Mesendoderm (in vitro differentiated cells): ENCODE results near the gene ASCC2.

Experiments
- DNase-seq: peaks from one replicate; pipeline ENCODE4 v3.0.0; 2013
- H2AK5ac ChIP-seq: 2 replicates; pipeline ENCODE4 v1.6.1; 2013; ENCODE audit warnings: low read length, inconsistent platforms
- H2BK120ac ChIP-seq: 2 replicates; pipeline ENCODE4 v1.6.1; 2013; ENCODE audit warnings: low read depth, mild to moderate bottlenecking, low read length, moderate library complexity, mixed read lengths
- H2BK15ac ChIP-seq: replicated peaks from 2 replicates; pipeline ENCODE4 v1.6.1; 2013; ENCODE audit warnings: low read depth, mild to moderate bottlenecking, moderate library complexity
- H2BK5ac ChIP-seq: 2 replicates; pipeline ENCODE4 v1.6.1; 2013; ENCODE audit warnings: low read length, inconsistent platforms
- H3K18ac ChIP-seq: 2 replicates; pipeline ENCODE4 v1.6.1; 2013; ENCODE audit warnings: mild to moderate bottlenecking, low read length, mixed read lengths
- H3K23ac ChIP-seq: one replicate; pipeline ENCODE4 v1.6.1; 2013; ENCODE audit warnings: low read length
- H3K27ac ChIP-seq: 2 replicates; pipeline ENCODE4 v1.5.1; 2013; ENCODE audit warnings: low read depth, mild to moderate bottlenecking, inconsistent platforms, low read length, moderate library complexity
- H3K27me3 ChIP-seq: 2 replicates; pipeline ENCODE4 v1.6.1; 2013; ENCODE audit warnings: low read length, control low read depth, mild to moderate bottlenecking, inconsistent platforms; ENCODE audit not compliant: insufficient read depth, poor library complexity
- H3K36me3 ChIP-seq: 2 replicates; pipeline ENCODE4 v1.6.1; 2013; ENCODE audit warnings: low read length, inconsistent platforms; ENCODE audit not compliant: control insufficient read depth, insufficient read depth
- H3K4ac ChIP-seq: one replicate; pipeline ENCODE4 v1.6.1; 2013; ENCODE audit warnings: low read depth, mild to moderate bottlenecking, low read length, moderate library complexity
- H3K4me1 ChIP-seq: 2 replicates; pipeline ENCODE4 v1.6.1; 2013; ENCODE audit warnings: low read depth, low read length, inconsistent platforms; ENCODE audit not compliant: control insufficient read depth
- H3K4me2 ChIP-seq: 2 replicates; pipeline ENCODE4 v1.6.1; 2013; ENCODE audit warnings: low read length
- H3K4me3 ChIP-seq: 2 replicates; pipeline ENCODE4 v1.5.1; 2013; ENCODE audit warnings: mild to moderate bottlenecking, low read length
- H3K56ac ChIP-seq: one replicate; pipeline ENCODE4 v1.6.1; 2013; ENCODE audit warnings: low read length
- H3K79me1 ChIP-seq: 2 replicates; pipeline ENCODE4 v1.6.1; 2013; ENCODE audit warnings: low read length, inconsistent platforms
- H3K79me2 ChIP-seq: 2 replicates; pipeline ENCODE4 v1.6.1; 2013; ENCODE audit warnings: mild to moderate bottlenecking, low read length; ENCODE audit not compliant: control insufficient read depth, insufficient read depth
- H3K9ac ChIP-seq: 2 replicates; pipeline ENCODE4 v1.6.1; 2013; ENCODE audit warnings: low read length, inconsistent platforms
- H4K5ac ChIP-seq: one replicate; pipeline ENCODE4 v1.6.1; 2013; ENCODE audit warnings: low read length
- H4K8ac ChIP-seq: one replicate; pipeline ENCODE4 v1.6.1; 2013; ENCODE audit warnings: low read depth, mild to moderate bottlenecking, control low read depth, low read length, moderate library complexity
- WGBS: extraction: QIAGEN DNeasy Blood & Tissue Kit; methylation state at CpG from one replicate; pipeline ENCODE4 v1.1.7; 2013; ENCODE audit warnings: low lambda C conversion rate, missing lambda C conversion rate; ENCODE audit not compliant: insufficient coverage; ENCODE audit errors: extremely low coverage; 5-methylcytosine and 5-hydroxymethylcytosine counted together

ASCC2 gene

DNA sequence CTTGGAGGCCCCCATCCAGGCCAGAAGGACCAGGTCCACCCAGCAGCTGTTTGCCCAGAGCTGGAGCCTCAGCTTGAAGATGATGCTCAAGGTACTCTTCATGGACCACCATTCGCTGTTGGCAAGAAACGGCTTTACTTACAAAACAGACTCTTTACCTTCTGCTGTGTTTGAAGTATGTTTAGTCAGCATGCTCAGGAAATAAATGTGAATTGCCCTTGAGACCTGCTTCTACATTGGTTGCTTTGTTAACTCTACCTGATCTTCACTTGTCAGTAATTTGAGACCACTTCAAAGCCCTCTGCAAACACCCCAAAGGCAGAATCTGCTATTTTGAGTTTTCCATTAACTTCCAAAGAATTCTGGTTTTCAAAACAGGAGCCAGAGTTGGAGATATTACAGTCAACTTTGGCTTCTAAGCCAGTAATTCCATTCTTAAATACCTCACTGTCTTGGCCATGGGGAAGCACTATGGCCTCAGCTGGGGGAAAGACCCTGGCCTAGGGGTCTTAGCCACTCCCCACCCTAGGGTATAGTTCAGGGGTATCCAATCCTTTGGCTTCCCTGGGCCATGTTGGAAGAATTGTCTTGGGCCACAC, 68.3 kb downstream of the ASCC2 start:
- H3K18ac ChIP-seq: no peak overlapping the region
- DNase-seq: no peak
- no peak overlapping the region for H3K27ac ChIP-seq
- no peak overlapping the region for H2BK120ac ChIP-seq
- H3K9ac ChIP-seq: no peak overlapping the region
- no peaks in the 10 kb centered on the region for H3K27me3 ChIP-seq
- H3K4me1 ChIP-seq: peaks cover 4% of the 10 kb centered on the region
- no peak overlapping the region for H3K4me3 ChIP-seq
- peaks cover 10% of the 10 kb centered on the region for H3K79me2 ChIP-seq
- H3K36me3 ChIP-seq: no peaks in the 10 kb centered on the region
- H3K4me2 ChIP-seq: no peak overlapping the region
- H4K5ac ChIP-seq: no peak overlapping the region
- no peak overlapping the region for H3K56ac ChIP-seq
- H2BK5ac ChIP-seq: no peak overlapping the region
- no peak overlapping the region for H2AK5ac ChIP-seq
- no peak overlapping the region for H3K4ac ChIP-seq
- H4K8ac ChIP-seq: no peak overlapping the region
- peaks cover 9% of the 10 kb centered on the region for H3K79me1 ChIP-seq
- no CpG with 5 or more reads among the region's 2 CpGs for WGBS
- H3K23ac ChIP-seq: no peak overlapping the region
- no peak overlapping the region for H2BK15ac ChIP-seq

- Histone ChIP-seq H3K4me3 (peak overlapping the region; percentile 62), H4K8ac (no peak overlapping the region), H3K79me2 (peaks cover 10% of the 10 kb centered on the region), H3K18ac (no peak overlapping the region), H3K36me3 (no peaks in the 10 kb centered on the region), H3K27me3 (no peaks in the 10 kb centered on the region), H3K56ac (peak overlapping the region; percentile 95), H3K9ac (peak overlapping the region; percentile 83), H2BK15ac (no peak overlapping the region), H4K5ac (no peak overlapping the region), H2AK5ac (no peak overlapping the region), H3K23ac (no peak overlapping the region), H2BK120ac (no peak overlapping the region), H3K4me2 (peak overlapping the region; percentile 82), H2BK5ac (no peak overlapping the region), H3K4me1 (peaks cover 4% of the 10 kb centered on the region), H3K4ac (no peak overlapping the region), H3K79me1 (peaks cover 9% of the 10 kb centered on the region), H3K27ac (no peak overlapping the region)
- DNase-seq: no peak
- no CpG with 5 or more reads among the region's 6 CpGs for WGBS
Measured at GRCh38 chr22:29768052-29768693, 69.9 kb downstream of the ASCC2 start.

- H3K27me3 ChIP-seq: no peaks in the 10 kb centered on the region
- no peak within 1 kb of the TSS for H2BK15ac ChIP-seq
- peak within 1 kb of the TSS; percentile 90 for H3K9ac ChIP-seq
- peak within 1 kb of the TSS; percentile 23 for H4K5ac ChIP-seq
- no peak within 1 kb of the TSS for H2AK5ac ChIP-seq
- no peak within 1 kb of the TSS for H2BK120ac ChIP-seq
- H3K56ac ChIP-seq: peak within 1 kb of the TSS; percentile 95
- no CpG with 5 or more reads among the region's 46 CpGs for WGBS
- H4K8ac ChIP-seq: no peak within 1 kb of the TSS
- peak within 1 kb of the TSS; percentile 34 for H3K27ac ChIP-seq
- H3K18ac ChIP-seq: peak within 1 kb of the TSS; percentile 16
- peak within 1 kb of the TSS; percentile 74 for H3K4me3 ChIP-seq
- no peak within 1 kb of the TSS for H3K23ac ChIP-seq
- H3K79me2 ChIP-seq: peaks cover 10% of the 10 kb centered on the region
- H3K79me1 ChIP-seq: peaks cover 9% of the 10 kb centered on the region
- peak; percentile 94 for DNase-seq
- peak within 1 kb of the TSS; percentile 84 for H3K4me2 ChIP-seq
- peaks cover 4% of the 10 kb centered on the region for H3K4me1 ChIP-seq
- H3K4ac ChIP-seq: peak within 1 kb of the TSS; percentile 76
- no peaks in the 10 kb centered on the region for H3K36me3 ChIP-seq
- H2BK5ac ChIP-seq: peak within 1 kb of the TSS; percentile 14
Measured at GRCh38 chr22:29767171-29768051, 70.7 kb downstream of the ASCC2 start, which contains the start of gene UQCR10. Gene UQCR10, plus strand, starts transcription at chr22:29767369. Its CDS starts 30 bp downstream, at chr22:29767399.

DNA sequence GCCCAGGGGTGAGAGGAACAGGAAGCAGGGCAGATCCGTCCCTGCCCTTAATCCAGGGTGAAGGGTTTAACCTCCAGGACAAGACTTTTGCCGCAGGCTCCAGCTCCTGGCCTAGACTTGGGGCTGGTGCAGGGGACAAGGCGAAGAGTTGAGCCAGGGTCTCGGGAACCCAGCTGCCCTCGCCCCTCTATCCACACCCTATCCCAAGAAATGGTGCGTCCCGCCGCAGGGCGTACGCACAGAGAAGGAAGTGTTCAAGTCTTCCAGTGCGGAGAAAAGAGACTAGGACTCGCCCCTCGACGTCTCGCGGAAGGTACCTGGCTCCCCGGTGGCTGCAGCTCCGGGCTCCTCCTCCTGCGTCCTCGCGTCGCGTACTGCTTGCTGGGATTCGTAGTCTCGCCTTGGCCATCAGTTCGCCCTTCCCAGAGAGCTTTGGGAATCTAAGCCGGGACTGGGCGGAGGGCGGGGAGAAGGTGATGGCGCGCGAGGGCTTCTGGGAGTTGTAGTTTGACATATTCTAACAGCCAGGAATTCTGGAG, 71.4 kb downstream of the ASCC2 start, which contains the start of gene ZMAT5:
Gene ZMAT5, minus strand, starts transcription at position 376 of the 539 bp plus-strand sequence. CDS start 18,463 bp downstream, outside the sequence.
- peaks cover 9% of the 10 kb centered on the region for H3K79me1 ChIP-seq
- peak within 1 kb of the TSS; percentile 23 for H4K5ac ChIP-seq
- H4K8ac ChIP-seq: no peak within 1 kb of the TSS
- no peak within 1 kb of the TSS for H2BK120ac ChIP-seq
- no peak within 1 kb of the TSS for H2AK5ac ChIP-seq
- H3K4me2 ChIP-seq: peak within 1 kb of the TSS; percentile 84
- peak within 1 kb of the TSS; percentile 74 for H3K4me3 ChIP-seq
- peaks cover 10% of the 10 kb centered on the region for H3K79me2 ChIP-seq
- H3K36me3 ChIP-seq: no peaks in the 10 kb centered on the region
- DNase-seq: peak; percentile 99
- H3K4ac ChIP-seq: peak within 1 kb of the TSS; percentile 76
- H3K9ac ChIP-seq: peak within 1 kb of the TSS; percentile 90
- no peaks in the 10 kb centered on the region for H3K27me3 ChIP-seq
- peak within 1 kb of the TSS; percentile 34 for H3K27ac ChIP-seq
- peak within 1 kb of the TSS; percentile 16 for H3K18ac ChIP-seq
- no CpG with 5 or more reads among the region's 32 CpGs for WGBS
- H2BK5ac ChIP-seq: peak within 1 kb of the TSS; percentile 14
- H3K4me1 ChIP-seq: peaks cover 4% of the 10 kb centered on the region
- no peak within 1 kb of the TSS for H3K23ac ChIP-seq
- peak within 1 kb of the TSS; percentile 95 for H3K56ac ChIP-seq
- H2BK15ac ChIP-seq: no peak within 1 kb of the TSS

DNA sequence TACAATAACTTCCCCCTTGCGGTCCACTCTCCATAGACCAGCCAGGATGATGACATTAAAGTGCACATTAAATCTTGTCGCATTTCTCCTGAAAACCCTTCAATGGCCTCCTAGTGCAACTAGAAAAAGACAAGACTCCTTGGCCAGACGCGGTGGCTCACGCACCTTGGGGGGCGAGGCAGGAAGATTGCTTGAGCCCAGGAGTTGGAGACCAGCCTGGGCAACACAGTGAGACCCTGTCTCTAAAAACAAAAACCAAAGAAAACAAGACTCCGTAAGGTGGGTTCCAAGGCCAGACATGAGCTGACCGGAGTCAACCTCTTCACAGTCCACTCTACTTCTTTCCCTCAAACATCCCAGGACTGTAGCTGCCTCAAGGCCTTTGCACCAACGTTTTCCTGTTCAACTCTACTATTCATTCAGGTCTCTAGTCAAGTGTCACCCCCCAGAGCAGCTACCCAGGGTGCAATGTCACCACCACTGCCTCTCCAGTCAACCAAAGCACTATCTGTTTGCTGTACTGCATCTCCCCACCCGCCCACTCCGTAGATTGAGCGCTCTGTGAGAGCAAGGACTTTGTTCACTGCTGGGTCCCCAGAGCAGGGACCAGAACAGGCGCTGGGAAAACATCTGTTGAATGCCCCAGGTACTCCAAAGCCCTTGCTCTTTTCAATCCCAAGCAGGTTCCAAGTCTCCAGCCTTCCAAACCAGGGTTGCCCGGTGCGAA, 72.0 kb downstream of the ASCC2 start:
- H3K18ac ChIP-seq: peak overlapping the region; percentile 16
- H4K5ac ChIP-seq: peak overlapping the region; percentile 23
- peaks cover 10% of the 10 kb centered on the region for H3K79me2 ChIP-seq
- H3K56ac ChIP-seq: peak overlapping the region; percentile 95
- H3K23ac ChIP-seq: no peak overlapping the region
- H2BK15ac ChIP-seq: no peak overlapping the region
- H3K36me3 ChIP-seq: no peaks in the 10 kb centered on the region
- no peak overlapping the region for H4K8ac ChIP-seq
- peak overlapping the region; percentile 41 for H3K4ac ChIP-seq
- H3K4me3 ChIP-seq: peak overlapping the region; percentile 74
- no peak for DNase-seq
- peak overlapping the region; percentile 90 for H3K9ac ChIP-seq
- H3K79me1 ChIP-seq: peaks cover 9% of the 10 kb centered on the region
- WGBS: no CpG with 5 or more reads among the region's 15 CpGs
- peak overlapping the region; percentile 84 for H3K4me2 ChIP-seq
- no peaks in the 10 kb centered on the region for H3K27me3 ChIP-seq
- H3K4me1 ChIP-seq: peaks cover 4% of the 10 kb centered on the region
- H2BK5ac ChIP-seq: no peak overlapping the region
- no peak overlapping the region for H3K27ac ChIP-seq
- H2BK120ac ChIP-seq: no peak overlapping the region
- H2AK5ac ChIP-seq: no peak overlapping the region
